BLaER1 treated with 17β-estradiol and CSF1 and Interleukin-3, amounts not matched to agents 10 nM and 100 nM (cell line): Measurements from ENCODE around the gene DUSP11.
"Not testable (repeated sequence)": the region's sequence is repeated elsewhere in the genome, so short reads cannot be mapped to it uniquely, and the experiment has no call there.

Experiments
- H3K27ac ChIP-seq, 11 experiments: shearing (Covaris generic); formaldehyde crosslinking; 2 replicates each; pipeline ENCODE4 v1.8.1; 2022
- H3K27me3 ChIP-seq, 11 experiments: shearing (Covaris generic); formaldehyde crosslinking; 2 replicates each; pipeline ENCODE4 v1.8.1; 2022
- H3K36me3 ChIP-seq, 11 experiments: shearing (Covaris generic); formaldehyde crosslinking; 2 replicates each; pipeline ENCODE4 v1.8.1; 2022
- H3K4me1 ChIP-seq, 10 experiments: shearing (Covaris generic); formaldehyde crosslinking; 2 replicates each; pipeline ENCODE4 v1.8.1; 2022
- H3K4me2 ChIP-seq, 11 experiments: shearing (Covaris generic); formaldehyde crosslinking; 2 replicates each; pipeline ENCODE4 v1.8.1; 2022
- H3K4me3 ChIP-seq, 10 experiments: shearing (Covaris generic); formaldehyde crosslinking; 2 replicates each; pipeline ENCODE4 v1.8.1; 2022
- H3K9ac ChIP-seq, 11 experiments: shearing (Covaris generic); formaldehyde crosslinking; 2 replicates each; pipeline ENCODE4 v1.8.1; 2022
- H3K9me3 ChIP-seq, 11 experiments: shearing (Covaris generic); formaldehyde crosslinking; replicated peaks in 1 of 11; 2 replicates each; pipeline ENCODE4 v1.8.1; 2022
- H4K20me1 ChIP-seq, 11 experiments: shearing (Covaris generic); formaldehyde crosslinking; 2 replicates each; pipeline ENCODE4 v1.8.1; 2022
- Cebpa-rat ChIP-seq, 11 experiments: shearing (Covaris generic); IDR thresholded peaks; 2 replicates each; pipeline ENCODE4 v1.8.1; 2022

DUSP11 gene

GRCh38 chr2:73736378-73736777 lies 43.5 kb downstream of the DUSP11 start:
- Histone ChIP-seq H3K4me3 (peak overlapping the region; percentile 82 to 98 (median 86)), H3K4me2 (peak overlapping the region; percentile 77 to 97 (median 88)), H3K27me3 (no peaks in the 10 kb centered on the region), H3K36me3 (peaks cover 33 to 54% (median 37%) of the 10 kb centered on the region in 11 experiments), H3K27ac (peak overlapping the region; percentile 70 to 88 (median 83)), H3K9ac (peak overlapping the region; percentile 81 to 90 (median 87)), H4K20me1 (0 out of 22 replicates have a peak, but pooled peaks cover 0 to 7% (median 0%) of the 10 kb centered on the region in 11 experiments), H3K9me3 (peaks cover 0 to 9% (median 0%) of the 10 kb centered on the region in 11 experiments; a peak in 7 of 22 replicates), H3K4me1 (peaks cover 9 to 22% (median 15%) of the 10 kb centered on the region in 10 experiments; a peak in 18 of 20 replicates)
- TF ChIP-seq Cebpa-rat (IDR thresholded peaks at IDR 0.05): no peak

GRCh38 chr2:73730810-73731209 lies 49.1 kb downstream of the DUSP11 start:
- Histone ChIP-seq H3K36me3 (peaks cover 71 to 83% (median 77%) of the 10 kb centered on the region in 11 experiments), H3K4me3 (no peak overlapping the region), H3K9ac (no peak overlapping the region; a peak in 1 of 22 replicates), H3K27me3 (no peaks in the 10 kb centered on the region), H3K4me1 (peaks cover 0 to 9% (median 3%) of the 10 kb centered on the region in 10 experiments; a peak in 15 of 20 replicates), H3K27ac (no peak overlapping the region), H4K20me1 (peaks cover 0 to 7% (median 0%) of the 10 kb centered on the region in 11 experiments; a peak in 1 of 22 replicates), H3K4me2 (no peak overlapping the region), H3K9me3 (peaks cover 0 to 16% (median 7%) of the 10 kb centered on the region in 11 experiments; a peak in 13 of 22 replicates)
- no peak for TF ChIP-seq Cebpa-rat (IDR thresholded peaks at IDR 0.05)

- Histone ChIP-seq H3K36me3 (peaks cover 57 to 66% (median 64%) of the 10 kb centered on the region in 11 experiments), H3K27ac (no peak overlapping the region), H3K4me1 (no peaks in the 10 kb centered on the region), H4K20me1 (peaks cover 0 to 7% (median 0%) of the 10 kb centered on the region in 11 experiments; a peak in 1 of 22 replicates), H3K9ac (no peak overlapping the region), H3K27me3 (no peaks in the 10 kb centered on the region), H3K4me3 (no peak overlapping the region), H3K4me2 (no peak overlapping the region), H3K9me3 (peaks cover 0 to 16% (median 7%) of the 10 kb centered on the region in 11 experiments; a peak in 13 of 22 replicates)
- no peak for TF ChIP-seq Cebpa-rat (IDR thresholded peaks at IDR 0.05)
These were observed 51.2 kb downstream of the DUSP11 start for GRCh38 chr2:73728711-73729110.

- no peak overlapping the region for H3K4me2 ChIP-seq
- H3K36me3 ChIP-seq: peaks cover 50 to 59% (median 57%) of the 10 kb centered on the region in 11 experiments
- no peak overlapping the region for H3K4me3 ChIP-seq
- no peaks in the 10 kb centered on the region for H3K27me3 ChIP-seq
- no peak overlapping the region for H3K27ac ChIP-seq
- H4K20me1 ChIP-seq: peaks cover 0 to 7% (median 0%) of the 10 kb centered on the region in 11 experiments; a peak in 1 of 22 replicates
- H3K9ac ChIP-seq: no peak overlapping the region
- TF ChIP-seq Cebpa-rat (IDR thresholded peaks at IDR 0.05): no peak
- H3K9me3 ChIP-seq: peaks cover 0 to 16% (median 7%) of the 10 kb centered on the region in 11 experiments; a peak in 13 of 22 replicates
- no peaks in the 10 kb centered on the region for H3K4me1 ChIP-seq
These were observed 51.9 kb downstream of the DUSP11 start for GRCh38 chr2:73728043-73728442.

GRCh38 chr2:73726657-73727056 lies 53.2 kb downstream of the DUSP11 start:
- not testable (repeated sequence) for H3K9ac ChIP-seq, H3K4me1 ChIP-seq, H3K4me3 ChIP-seq, H4K20me1 ChIP-seq, H3K27me3 ChIP-seq, H3K4me2 ChIP-seq, H3K27ac ChIP-seq
- Histone ChIP-seq H3K36me3 (peaks cover 36 to 45% (median 43%) of the 10 kb centered on the region in 11 experiments), H3K9me3 (peaks cover 4 to 21% (median 11%) of the 10 kb centered on the region in 11 experiments; a peak in 15 of 22 replicates)

GRCh38 chr2:73718851-73719621 lies 60.9 kb downstream of the DUSP11 start:
- no peak for TF ChIP-seq Cebpa-rat (IDR thresholded peaks at IDR 0.05)
- H3K9me3 ChIP-seq: peaks cover 10 to 23% (median 16%) of the 10 kb centered on the region in 11 experiments
- no peaks in the 10 kb centered on the region for H4K20me1 ChIP-seq
- H3K4me2 ChIP-seq: no peak overlapping the region
- no peak overlapping the region for H3K9ac ChIP-seq
- no peaks in the 10 kb centered on the region for H3K27me3 ChIP-seq
- peaks cover 0 to 24% (median 5%) of the 10 kb centered on the region in 10 experiments; a peak in 9 of 20 replicates for H3K4me1 ChIP-seq
- H3K36me3 ChIP-seq: peaks cover 0 to 6% (median 0%) of the 10 kb centered on the region in 11 experiments; a peak in 1 of 22 replicates
- no peak overlapping the region for H3K4me3 ChIP-seq
- H3K27ac ChIP-seq: no peak overlapping the region

- Histone ChIP-seq H3K36me3 (peaks cover 0 to 6% (median 0%) of the 10 kb centered on the region in 11 experiments; a peak in 1 of 22 replicates), H3K27ac (no peak overlapping the region), H3K9me3 (peaks cover 15 to 29% (median 21%) of the 10 kb centered on the region in 11 experiments), H3K4me2 (no peak overlapping the region), H4K20me1 (no peaks in the 10 kb centered on the region), H3K4me3 (no peak overlapping the region), H3K4me1 (peaks cover 0 to 24% (median 5%) of the 10 kb centered on the region in 10 experiments; a peak in 9 of 20 replicates), H3K9ac (no peak overlapping the region), H3K27me3 (no peaks in the 10 kb centered on the region)
- TF ChIP-seq Cebpa-rat (IDR thresholded peaks at IDR 0.05): no peak
These were observed 61.5 kb downstream of the DUSP11 start for GRCh38 chr2:73718421-73718820.

- H3K9me3 ChIP-seq: peaks cover 15 to 35% (median 23%) of the 10 kb centered on the region in 11 experiments
- H3K36me3 ChIP-seq, H4K20me1 ChIP-seq, H3K27me3 ChIP-seq, H3K4me3 ChIP-seq, H3K27ac ChIP-seq, H3K9ac ChIP-seq: not testable (repeated sequence)
- peak overlapping the region in 1 of 11 experiments; percentile 65; a peak in 1 of 22 replicates for H3K4me2 ChIP-seq
- peaks cover 0 to 24% (median 5%) of the 10 kb centered on the region in 10 experiments; a peak in 9 of 20 replicates for H3K4me1 ChIP-seq
These were observed 62.2 kb downstream of the DUSP11 start for GRCh38 chr2:73717695-73718094.

GRCh38 chr2:73717251-73717606 lies 62.7 kb downstream of the DUSP11 start:
- Histone ChIP-seq H3K27ac (peak overlapping the region in 2 of 11 experiments; percentile 6 to 26; a peak in 2 of 22 replicates), H3K4me3 (no peak overlapping the region), H3K9me3 (peaks cover 15 to 38% (median 23%) of the 10 kb centered on the region in 11 experiments), H3K27me3 (no peaks in the 10 kb centered on the region), H3K9ac (no peak overlapping the region), H3K4me2 (peak overlapping the region in 3 of 11 experiments; percentile 49 to 74 (median 65); a peak in 5 of 22 replicates), H4K20me1 (no peaks in the 10 kb centered on the region), H3K36me3 (peaks cover 0 to 6% (median 0%) of the 10 kb centered on the region in 11 experiments; a peak in 1 of 22 replicates), H3K4me1 (peaks cover 0 to 24% (median 5%) of the 10 kb centered on the region in 10 experiments; a peak in 9 of 20 replicates)
- TF ChIP-seq Cebpa-rat (IDR thresholded peaks at IDR 0.05): no peak
